NB4 (cell line): ENCODE data around the gene RAB11A.

Experiments used
- DNase-seq: peaks from one replicate; pipeline ENCODE4 v3.0.0; 2010; ENCODE audit warnings: low read depth
- H3K4me3 ChIP-seq: one replicate; pipeline ENCODE4 v1.5.1; 2011; ENCODE audit warnings: mild to moderate bottlenecking, low read depth, low read length, moderate library complexity
- MYC ChIP-seq: IDR thresholded peaks from 2 replicates; pipeline ENCODE4 v1.6.1; 2011; ENCODE audit warnings: low read depth, low read length
- POLR2A ChIP-seq: IDR thresholded peaks from 2 replicates; pipeline ENCODE4 v1.6.1; 2011; ENCODE audit warnings: mild to moderate bottlenecking; ENCODE audit not compliant: insufficient read length; ENCODE audit errors: extremely low read depth
- TF ChIP-seq, protein P1 (sequence below): IDR thresholded peaks from 2 replicates; pipeline ENCODE4 v1.6.1; 2011; ENCODE audit warnings: low read depth, low read length
- TF ChIP-seq, protein P2 (sequence below): IDR thresholded peaks from one replicate; pipeline ENCODE4 v1.5.1; 2012; ENCODE audit warnings: low read depth, low read length

Gene RAB11A

DNA sequence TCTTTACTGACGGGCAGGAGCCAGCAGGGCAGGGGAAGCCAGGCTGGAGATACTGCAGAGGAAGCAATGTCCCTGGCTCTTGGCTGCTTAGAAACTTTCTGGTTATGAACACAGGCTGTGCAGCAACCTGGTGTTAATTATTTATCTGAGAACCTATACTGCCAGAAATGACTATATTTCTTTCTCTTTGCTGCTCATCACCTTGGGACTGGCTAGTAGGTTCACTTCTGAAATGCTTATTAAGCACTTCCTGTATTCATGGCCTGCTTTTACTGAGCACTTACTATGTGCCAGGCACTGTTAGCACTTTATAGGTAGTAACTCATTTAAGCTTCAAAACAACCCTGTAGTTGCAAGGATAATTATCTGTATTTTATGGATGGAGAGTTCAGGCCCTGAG lies 57.6 kb downstream of the RAB11A start:
- no peak for DNase-seq
- no peak overlapping the region for H3K4me3 ChIP-seq
- TF ChIP-seq, protein P1, sequence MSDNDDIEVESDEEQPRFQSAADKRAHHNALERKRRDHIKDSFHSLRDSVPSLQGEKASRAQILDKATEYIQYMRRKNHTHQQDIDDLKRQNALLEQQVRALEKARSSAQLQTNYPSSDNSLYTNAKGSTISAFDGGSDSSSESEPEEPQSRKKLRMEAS, result no peak
- TF ChIP-seq, protein P2, sequence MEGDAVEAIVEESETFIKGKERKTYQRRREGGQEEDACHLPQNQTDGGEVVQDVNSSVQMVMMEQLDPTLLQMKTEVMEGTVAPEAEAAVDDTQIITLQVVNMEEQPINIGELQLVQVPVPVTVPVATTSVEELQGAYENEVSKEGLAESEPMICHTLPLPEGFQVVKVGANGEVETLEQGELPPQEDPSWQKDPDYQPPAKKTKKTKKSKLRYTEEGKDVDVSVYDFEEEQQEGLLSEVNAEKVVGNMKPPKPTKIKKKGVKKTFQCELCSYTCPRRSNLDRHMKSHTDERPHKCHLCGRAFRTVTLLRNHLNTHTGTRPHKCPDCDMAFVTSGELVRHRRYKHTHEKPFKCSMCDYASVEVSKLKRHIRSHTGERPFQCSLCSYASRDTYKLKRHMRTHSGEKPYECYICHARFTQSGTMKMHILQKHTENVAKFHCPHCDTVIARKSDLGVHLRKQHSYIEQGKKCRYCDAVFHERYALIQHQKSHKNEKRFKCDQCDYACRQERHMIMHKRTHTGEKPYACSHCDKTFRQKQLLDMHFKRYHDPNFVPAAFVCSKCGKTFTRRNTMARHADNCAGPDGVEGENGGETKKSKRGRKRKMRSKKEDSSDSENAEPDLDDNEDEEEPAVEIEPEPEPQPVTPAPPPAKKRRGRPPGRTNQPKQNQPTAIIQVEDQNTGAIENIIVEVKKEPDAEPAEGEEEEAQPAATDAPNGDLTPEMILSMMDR, result no peak
- TF ChIP-seq POLR2A, result no peak

DNA sequence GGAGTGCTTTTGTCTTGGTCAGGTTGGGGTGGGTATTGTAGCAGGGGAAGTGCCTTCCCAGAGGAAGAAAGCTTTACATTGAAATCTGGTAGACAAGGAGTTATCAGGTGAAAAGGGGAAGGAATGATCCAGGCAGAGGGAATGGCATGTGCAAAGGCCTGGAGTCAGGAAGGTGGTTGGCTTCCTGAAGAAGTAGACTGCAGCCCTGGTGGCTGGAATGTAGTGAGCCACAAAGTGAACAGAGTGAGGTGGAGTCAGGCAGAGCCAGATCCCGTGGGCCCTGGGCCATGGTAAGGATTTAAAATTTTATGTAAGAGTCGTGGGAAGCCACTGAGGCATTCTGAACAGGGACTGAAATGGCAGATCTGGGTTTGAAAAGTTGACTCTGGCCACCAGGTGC lies 58.3 kb downstream of the RAB11A start:
- no peak overlapping the region for H3K4me3 ChIP-seq
- TF ChIP-seq, protein P2, result no peak
- no peak for TF ChIP-seq POLR2A
- TF ChIP-seq MYC, result no peak
- DNase-seq, result no peak

DNA sequence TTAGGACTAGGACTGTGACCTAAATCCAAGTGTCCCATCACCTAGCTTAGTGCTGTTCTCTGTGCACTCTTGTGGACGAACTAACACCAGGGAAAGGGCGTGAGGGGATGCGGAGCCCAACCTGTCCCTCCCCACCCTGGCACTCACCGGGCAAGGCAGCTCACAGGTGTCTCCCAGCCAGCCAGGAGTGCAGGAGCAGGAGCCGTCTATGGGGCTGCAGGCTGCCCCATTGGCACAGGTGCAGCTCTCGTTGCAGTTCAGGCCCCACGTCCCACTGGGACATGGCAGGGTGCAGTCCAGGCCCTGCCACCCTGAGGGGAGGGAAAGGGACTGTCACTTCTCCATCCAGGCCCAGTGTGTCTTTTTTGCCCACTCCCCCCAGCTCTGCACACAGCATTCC lies 60.3 kb downstream of the RAB11A start:
- TF ChIP-seq, protein P2, result no peak
- TF ChIP-seq POLR2A, result no peak
- TF ChIP-seq MYC, result no peak
- TF ChIP-seq, protein P1, result no peak
- no peak for DNase-seq

DNA sequence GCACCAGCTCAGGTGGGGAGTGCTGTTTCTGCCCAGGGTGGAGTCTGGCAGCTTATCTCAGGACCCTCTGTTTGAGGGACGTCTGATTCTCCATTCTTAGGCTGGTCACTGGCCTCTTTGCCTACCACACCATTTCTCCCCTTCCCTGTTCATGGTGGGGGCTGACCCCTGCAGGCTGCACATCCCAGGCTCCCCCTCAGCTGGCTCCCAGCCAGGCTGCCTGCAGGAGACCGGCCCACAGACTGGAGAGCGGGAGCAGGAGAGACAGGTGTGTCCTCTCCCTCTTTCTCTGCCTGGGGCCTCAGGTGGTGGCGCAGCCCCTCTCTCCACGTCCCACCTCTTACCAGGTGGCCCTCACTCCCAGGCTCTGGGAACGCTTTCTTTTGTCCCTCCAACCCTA lies 60.8 kb downstream of the RAB11A start:
- no peak for DNase-seq
- TF ChIP-seq, protein P2, result no peak
- TF ChIP-seq, protein P1, result no peak
- TF ChIP-seq MYC (no peak), POLR2A (no peak)
- no peak overlapping the region for H3K4me3 ChIP-seq

More for the DNA sequence above, 60.3 kb downstream of the RAB11A start:
- no peak overlapping the region for H3K4me3 ChIP-seq

DNA sequence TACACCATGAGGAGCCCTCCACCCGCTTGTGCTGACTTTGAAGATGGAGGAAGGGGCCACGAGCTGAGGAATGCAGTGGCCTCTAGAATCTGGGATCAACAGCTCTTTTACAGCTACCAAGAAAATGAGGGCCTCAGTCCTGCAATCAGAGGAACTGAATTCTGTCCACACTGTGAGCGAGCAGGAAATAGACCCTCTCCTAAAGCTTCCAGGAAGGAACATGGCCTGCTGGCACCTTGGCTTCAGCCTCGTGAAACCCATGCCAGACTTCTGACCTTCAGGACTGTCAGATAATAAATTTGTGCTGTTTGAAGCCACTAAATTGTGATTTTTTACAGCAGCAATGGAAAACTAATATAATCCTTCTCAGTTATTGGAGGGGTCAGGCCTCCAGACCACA lies 61.9 kb downstream of the RAB11A start:
- TF ChIP-seq, protein P1, result no peak
- TF ChIP-seq MYC, result no peak
- TF ChIP-seq, protein P2, result no peak
- TF ChIP-seq POLR2A, result no peak
- no peak for DNase-seq
- no peak overlapping the region for H3K4me3 ChIP-seq

DNA sequence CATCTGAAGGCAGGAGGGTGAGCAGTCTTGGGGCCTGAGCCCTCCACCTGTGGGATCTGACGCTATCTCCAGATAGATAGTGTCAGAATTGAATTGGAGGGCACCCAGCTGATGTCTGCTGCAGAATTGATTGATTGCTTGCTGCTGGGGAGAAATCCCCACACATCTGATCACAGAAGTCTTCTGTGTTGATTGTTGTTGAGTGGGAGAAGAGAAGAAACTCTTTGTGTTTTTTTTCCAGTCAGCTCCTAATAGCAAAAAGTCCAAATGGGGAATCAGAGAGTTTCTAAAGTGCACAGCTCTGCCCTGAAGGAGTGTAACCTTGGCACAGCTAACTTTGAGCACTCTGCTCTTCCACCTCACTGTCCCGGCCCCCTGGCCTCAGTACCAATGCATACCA lies 66.1 kb downstream of the RAB11A start:
- TF ChIP-seq POLR2A (no peak), MYC (no peak)
- TF ChIP-seq, protein P1, result no peak
- TF ChIP-seq, protein P2, result no peak
- no peak for DNase-seq
- H3K4me3 ChIP-seq, result no peak overlapping the region
